HG03342 (cell line): ENCODE measurements around the gene LRRC74B.

ENCODE experiments used
- ATAC-seq: cut with Tn5 transposase; IDR thresholded peaks from one replicate; pipeline ENCODE4 v1.9.1; 2021; ENCODE audit warnings: mild to moderate bottlenecking, moderate library complexity; ENCODE audit not compliant: unreplicated experiment

The LRRC74B gene

GRCh38 chr22:21013657-21014201 lies 32.0 kb upstream of the LRRC74B start:
- ATAC-seq: no peak

- ATAC-seq: peak; percentile 83
Observed at GRCh38 chr22:21014202-21014725, 31.5 kb upstream of the LRRC74B start.

GRCh38 chr22:21014726-21015465 lies 30.9 kb upstream of the LRRC74B start, which contains the start of gene P2RX6:
TSS of gene P2RX6 (plus strand) at chr22:21015165. CDS start at chr22:21015175, 10 bp downstream.
- no peak for ATAC-seq

- ATAC-seq: no peak
Observed at GRCh38 chr22:21015466-21016006, 30.2 kb upstream of the LRRC74B start.

GRCh38 chr22:21016644-21017420 lies 28.9 kb upstream of the LRRC74B start:
- ATAC-seq: no peak

GRCh38 chr22:21018314-21018713 lies 27.4 kb upstream of the LRRC74B start:
- ATAC-seq: no peak

GRCh38 chr22:21020802-21021429 lies 24.8 kb upstream of the LRRC74B start:
- ATAC-seq: no peak

GRCh38 chr22:21022507-21022906 lies 23.2 kb upstream of the LRRC74B start:
- ATAC-seq: no peak

GRCh38 chr22:21022955-21023614 lies 22.7 kb upstream of the LRRC74B start:
- ATAC-seq: no peak

GRCh38 chr22:21025266-21025665 lies 20.5 kb upstream of the LRRC74B start:
- no peak for ATAC-seq

- ATAC-seq: no peak
Observed at GRCh38 chr22:21025763-21026755, 19.7 kb upstream of the LRRC74B start.

- no peak for ATAC-seq
Observed at GRCh38 chr22:21026783-21027692, 18.7 kb upstream of the LRRC74B start.

- no peak for ATAC-seq
Observed at GRCh38 chr22:21028277-21029251, 17.2 kb upstream of the LRRC74B start.

- ATAC-seq: no peak
Observed at GRCh38 chr22:21029486-21030025, 16.2 kb upstream of the LRRC74B start.

- no peak for ATAC-seq
Observed at GRCh38 chr22:21030032-21030431, 15.7 kb upstream of the LRRC74B start.
